GM12878 (cell line): ENCODE data around the gene LYPD5. TPM values are rescaled to one million over a fixed set of nuclear protein-coding genes. Genes with fewer than 3 reads are reported as not detected.
A peak's percentile ranks its signal among the peaks of the same experiment; 100 is the strongest.

Source experiments
- CEBPB ChIP-seq, 2 experiments: fragments of 150-350 bp in 1 of 2; IDR thresholded peaks; 2 replicates each; pipeline ENCODE4 v1.6.1; 2012 to 2014; ENCODE audit warnings: low read depth in 2 of 2, low read length in 2 of 2, borderline replicate concordance in 1 of 2, inconsistent platforms in 1 of 2
- DPF2 ChIP-seq: fragments of 450-650 bp; IDR thresholded peaks from 2 replicates; pipeline ENCODE4 v1.6.1; 2017; ENCODE audit warnings: mild to moderate bottlenecking
- HDAC6 ChIP-seq: fragments of 200-600 bp; sonication (generic); IDR thresholded peaks from one replicate; pipeline ENCODE4 v1.8.0; 2017; ENCODE audit warnings: antibody characterized with exemption; ENCODE audit not compliant: unreplicated experiment
- IKZF1 ChIP-seq: fragments of 450-650 bp; conservative IDR thresholded peaks from 2 replicates; pipeline ENCODE4 v1.6.1; 2017; ENCODE audit warnings: antibody characterized with exemption, mild to moderate bottlenecking
- IKZF2 ChIP-seq, 2 experiments: fragments of 450-650 bp; IDR thresholded peaks; 2 replicates each; pipeline ENCODE4 v1.6.1; 2017; ENCODE audit warnings: mild to moderate bottlenecking in 2 of 2, moderate library complexity in 2 of 2
- IRF5 ChIP-seq: fragments of 450-650 bp; IDR thresholded peaks from 2 replicates; pipeline ENCODE4 v1.6.1; 2017; ENCODE audit warnings: borderline replicate concordance
- KDM1A ChIP-seq: fragments of 200-600 bp; sonication (generic); IDR thresholded peaks from 2 replicates; pipeline ENCODE4 v1.6.1; 2016; ENCODE audit warnings: borderline replicate concordance
- NFXL1 ChIP-seq: fragments of 450-650 bp; IDR thresholded peaks from 2 replicates; pipeline ENCODE4 v1.6.1; 2017; ENCODE audit warnings: antibody characterized with exemption, mild to moderate bottlenecking, borderline replicate concordance
- NFYB ChIP-seq: IDR thresholded peaks from 2 replicates; pipeline ENCODE4 v1.6.1; 2011; ENCODE audit warnings: low read depth, mild to moderate bottlenecking, low read length, improper control_type of control experiment, moderate library complexity; ENCODE audit not compliant: insufficient read depth
- NRF1 ChIP-seq: conservative IDR thresholded peaks from 2 replicates; pipeline ENCODE4 v1.6.1; 2011; ENCODE audit warnings: mild to moderate bottlenecking, low read depth, low read length, improper control_type of control experiment
- POLR2A ChIP-seq: IDR thresholded peaks from 2 replicates; pipeline ENCODE4 v1.6.1; 2011; ENCODE audit warnings: low read depth, mild to moderate bottlenecking, low read length
- RAD21 ChIP-seq: IDR thresholded peaks from 2 replicates; pipeline ENCODE4 v1.6.1; 2011; ENCODE audit warnings: mild to moderate bottlenecking, low read depth, low read length, moderate library complexity; ENCODE audit not compliant: insufficient read depth
- RAD51 ChIP-seq: fragments of 450-650 bp; IDR thresholded peaks from 2 replicates; pipeline ENCODE4 v1.6.1; 2016; ENCODE audit warnings: moderate library complexity, mild to moderate bottlenecking, inconsistent platforms
- RB1 ChIP-seq: fragments of 450-650 bp; formaldehyde crosslinking; IDR thresholded peaks from 2 replicates; pipeline ENCODE4 v1.6.1; 2017; ENCODE audit warnings: mild to moderate bottlenecking, borderline replicate concordance
- RELA ChIP-seq: fragments of 450-650 bp; IDR thresholded peaks from 2 replicates; pipeline ENCODE4 v1.8.0; 2014; ENCODE audit warnings: borderline replicate concordance; ENCODE audit not compliant: partially characterized antibody
- RELB ChIP-seq: fragments of 450-650 bp; IDR thresholded peaks from 2 replicates; pipeline ENCODE4 v1.6.1; 2017; ENCODE audit warnings: low read depth, mild to moderate bottlenecking, moderate library complexity
- SMAD5 ChIP-seq: IDR thresholded peaks from 2 replicates; pipeline ENCODE4 v1.6.1; 2016; ENCODE audit warnings: antibody characterized with exemption, low read depth
- SMC3 ChIP-seq: IDR thresholded peaks from 2 replicates; pipeline ENCODE4 v1.6.1; 2011; ENCODE audit warnings: low read length, improper control_type of control experiment, borderline replicate concordance
- STAT1 ChIP-seq: fragments of 450-650 bp; conservative IDR thresholded peaks from 2 replicates; pipeline ENCODE4 v1.6.1; 2014; ENCODE audit warnings: antibody characterized with exemption, mild to moderate bottlenecking
- STAT3 ChIP-seq: IDR thresholded peaks from 2 replicates; pipeline ENCODE4 v1.6.1; 2011; ENCODE audit warnings: low read depth, low read length, improper control_type of control experiment
- ZBED1 ChIP-seq: IDR thresholded peaks from 2 replicates; pipeline ENCODE4 v1.6.1; 2016; ENCODE audit warnings: borderline replicate concordance
- ZNF384 ChIP-seq: IDR thresholded peaks from 2 replicates; pipeline ENCODE4 v1.6.1; 2012; ENCODE audit warnings: low read depth, mild to moderate bottlenecking, low read length, improper control_type of control experiment, borderline replicate concordance
- ZNF687 ChIP-seq: fragments of 450-650 bp; IDR thresholded peaks from 2 replicates; pipeline ENCODE4 v1.6.1; 2017; ENCODE audit warnings: mild to moderate bottlenecking, moderate library complexity
- polyA plus RNA-seq, 11 experiments: library from polyadenylated mRNA; depleted of rRNA in 4 of 11; unstranded in 6 of 11; stranded (reverse) in 5 of 11; fragments of >200 nt; fragmentation: Nextera tagmentation in 4 of 11; fragmentation: Illumina TruSeq in 1 of 11; extraction: Ambion mirVana in 4 of 11; extraction: Trizol in 1 of 11; gene quantifications; 1 replicate in 1 of 11; 2 replicates in 10 of 11; pipeline versions ENCODE4 v1.2.1 to v1.2.3, GENCODE V29; 2011 to 2016; ENCODE audit warnings: inconsistent platforms in 2 of 11, missing spikeins in 2 of 11, low read depth in 1 of 11
- total RNA-seq, 4 experiments: library from RNA; depleted of rRNA in 3 of 4; stranded (reverse); fragments of >200 nt in 3 of 4; fragmentation: Illumina TruSeq in 1 of 4; extraction: Trizol in 1 of 4; gene quantifications; 2 replicates each; pipeline versions ENCODE4 v1.2.1 to v1.2.3, GENCODE V29; 2013 to 2021
- TF ChIP-seq, protein P1 (sequence below): IDR thresholded peaks from 2 replicates; pipeline ENCODE4 v1.6.1; 2012; ENCODE audit warnings: low read depth, low read length, improper control_type of control experiment

The LYPD5 gene
- total and polyA plus RNA-seq, 10 of the 15 experiments (the other 5 are each of a cell fraction or from before 2014, with no cell fraction given): 0.04 to 2.2 (median 0.69) TPM; not detected in 1

DNA sequence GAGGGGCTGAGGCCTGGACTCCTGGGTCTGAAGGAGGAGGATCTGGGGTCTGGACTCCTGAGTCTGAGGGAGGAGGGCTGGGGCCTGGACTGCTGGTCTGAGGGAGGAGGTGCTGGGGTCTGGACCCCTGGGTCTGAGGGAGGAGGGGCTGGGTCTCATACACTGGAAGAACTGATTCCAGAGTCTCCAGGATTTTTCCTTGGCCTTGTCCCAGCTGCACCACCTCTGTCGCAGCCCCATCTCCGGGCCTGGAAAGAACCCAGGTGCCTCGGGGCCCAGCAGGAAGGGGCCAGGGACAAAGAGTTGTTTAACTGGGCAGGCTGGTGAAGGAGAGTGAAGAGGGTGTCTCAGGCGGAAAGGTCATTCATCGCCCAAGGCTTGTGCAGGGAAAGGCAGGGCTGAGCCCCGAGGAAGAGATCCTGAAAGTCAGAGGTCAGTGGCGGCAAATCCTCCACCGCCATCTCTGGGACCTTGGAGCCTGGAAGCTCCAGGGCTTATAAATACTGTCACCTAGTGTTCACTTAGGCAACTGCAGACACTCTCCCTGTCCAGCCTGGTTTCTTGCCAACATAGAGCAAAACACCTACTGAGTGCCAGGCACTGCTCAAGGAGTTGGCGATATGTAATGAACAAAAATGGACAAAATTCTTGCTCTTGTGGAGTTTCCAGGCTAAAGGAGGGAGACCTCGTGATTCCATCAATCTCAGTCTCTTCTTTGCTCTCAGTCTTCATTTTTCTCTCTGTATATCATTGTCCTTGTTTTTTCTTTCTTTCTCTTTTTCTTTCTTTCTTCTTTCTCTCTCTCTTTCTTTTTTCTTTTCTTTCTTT, 17.1 kb downstream of the LYPD5 start (continued):
- 0 out of 2 replicates have a peak, but pooled peaks have one; percentile 16 for TF ChIP-seq ZNF687
- TF ChIP-seq RELB: peak; percentile 58
- TF ChIP-seq RELA: peak; percentile 30
- TF ChIP-seq NRF1: no peak
- peak; percentile 57 to 66 for TF ChIP-seq IKZF2 (IDR thresholded peaks at IDR 0.05)
- TF ChIP-seq DPF2: peak; percentile 91
- no peak for TF ChIP-seq NFXL1
- no peak for TF ChIP-seq CEBPB (IDR thresholded peaks at IDR 0.05; ENCODE audit: borderline replicate concordance in 1 of 2, low read depth in 2 of 2, low read length in 2 of 2)
- peak; percentile 95 for TF ChIP-seq RAD21
- TF ChIP-seq RB1: peak; percentile 83; the same call in 1 of the 2 replicates
- peak; percentile 98 for TF ChIP-seq SMC3
- no peak for TF ChIP-seq IRF5
- TF ChIP-seq RAD51: no peak
- TF ChIP-seq SMAD5: no peak
- TF ChIP-seq IKZF1: peak; percentile 76
- TF ChIP-seq, protein P1, sequence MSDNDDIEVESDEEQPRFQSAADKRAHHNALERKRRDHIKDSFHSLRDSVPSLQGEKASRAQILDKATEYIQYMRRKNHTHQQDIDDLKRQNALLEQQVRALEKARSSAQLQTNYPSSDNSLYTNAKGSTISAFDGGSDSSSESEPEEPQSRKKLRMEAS: peak; percentile 26; the same call in 1 of the 2 replicates
- no peak for TF ChIP-seq POLR2A
- TF ChIP-seq ZBED1: no peak
- TF ChIP-seq NFYB: no peak
- peak; percentile 55; the same call in 1 of the 2 replicates for TF ChIP-seq STAT1
- TF ChIP-seq ZNF384: no peak
- TF ChIP-seq STAT3: no peak
- TF ChIP-seq HDAC6: no peak
- no peak for TF ChIP-seq KDM1A
